Left renal pelvis (tissue), 4 donors: ENCODE results near the gene RIT1. TPM values are rescaled to one million over a fixed set of nuclear protein-coding genes. Genes with fewer than 3 reads are reported as not detected.
"Not testable (repeated sequence)": the region's sequence is repeated elsewhere in the genome, so short reads cannot be mapped to it uniquely, and the experiment has no call there.

Experiments used
- DNase-seq, 4 donors: peaks; one replicate each; pipeline ENCODE4 v3.0.0-alpha.2; 2013; ENCODE audit warnings: low read depth in 4 of 4, low spot score in 3 of 4
- polyA plus RNA-seq, 4 donors: library from polyadenylated mRNA; unstranded; fragments of 120-200 nt; gene quantifications; one replicate each; pipeline ENCODE4 v1.2.1, GENCODE V29; 2013; ENCODE audit not compliant: insufficient read length in 4 of 4

Gene RIT1
- polyA plus RNA-seq, 4 donors: 28.8 to 52.5 (median 47.8) TPM

DNA sequence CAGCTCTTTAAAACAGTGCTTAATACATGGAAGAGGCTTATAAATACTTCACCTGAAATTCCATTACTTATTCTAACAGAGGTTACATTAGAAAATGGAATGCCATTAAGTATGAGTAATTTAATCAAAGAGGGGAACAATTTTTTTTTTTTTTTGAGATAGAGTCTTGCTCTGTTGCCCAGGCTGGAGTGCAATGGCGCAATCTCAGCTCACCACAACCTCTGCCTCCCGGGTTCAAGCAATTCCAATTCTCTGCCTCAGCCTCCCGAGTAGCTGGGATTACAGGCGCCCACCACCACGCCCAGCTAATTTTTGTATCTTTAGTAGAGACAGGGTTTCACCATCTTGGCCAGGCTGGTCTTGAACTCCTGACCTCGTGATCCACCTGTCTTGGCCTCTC, 15.5 kb downstream of the RIT1 start:
- not testable (repeated sequence) for DNase-seq

DNA sequence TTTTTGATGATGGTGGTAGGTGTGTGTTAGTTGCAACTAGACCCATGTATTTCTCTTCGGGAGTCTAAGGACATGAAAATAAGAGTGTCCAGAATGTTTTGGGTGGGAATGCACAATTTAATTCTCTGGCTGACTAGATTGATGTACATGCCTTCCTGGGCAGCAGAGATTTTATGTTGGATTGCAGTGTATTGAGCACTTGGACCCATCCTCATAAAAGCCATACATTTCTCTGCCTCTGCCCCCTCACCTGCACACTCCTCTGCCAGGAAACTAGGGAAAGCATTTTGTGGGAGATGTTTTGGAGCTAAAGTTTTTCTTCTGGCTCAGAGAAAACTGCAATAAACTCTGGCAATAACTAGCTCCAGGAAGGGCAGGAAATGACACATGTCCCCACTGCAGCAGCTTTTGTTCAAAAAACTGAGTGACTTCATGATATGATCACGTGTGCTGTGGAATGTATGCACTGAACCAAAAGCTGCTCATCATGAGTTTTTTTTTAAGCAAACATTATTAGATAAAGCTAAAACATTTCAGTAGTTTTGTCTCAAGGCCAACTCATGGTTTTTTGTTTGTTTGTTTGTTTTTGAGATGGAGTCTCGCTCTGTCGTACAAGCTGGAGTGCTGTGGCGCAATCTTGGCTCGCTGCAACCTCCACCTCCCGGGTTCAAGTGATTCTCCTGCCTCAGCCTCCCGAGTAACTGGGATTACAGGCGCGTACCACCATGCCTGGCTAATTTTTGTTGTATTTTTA, 17.6 kb downstream of the RIT1 start:
- no peak for DNase-seq

- no peak for DNase-seq
Observed at GRCh38 chr1:155892796-155893195, 18.4 kb downstream of the RIT1 start.

DNA sequence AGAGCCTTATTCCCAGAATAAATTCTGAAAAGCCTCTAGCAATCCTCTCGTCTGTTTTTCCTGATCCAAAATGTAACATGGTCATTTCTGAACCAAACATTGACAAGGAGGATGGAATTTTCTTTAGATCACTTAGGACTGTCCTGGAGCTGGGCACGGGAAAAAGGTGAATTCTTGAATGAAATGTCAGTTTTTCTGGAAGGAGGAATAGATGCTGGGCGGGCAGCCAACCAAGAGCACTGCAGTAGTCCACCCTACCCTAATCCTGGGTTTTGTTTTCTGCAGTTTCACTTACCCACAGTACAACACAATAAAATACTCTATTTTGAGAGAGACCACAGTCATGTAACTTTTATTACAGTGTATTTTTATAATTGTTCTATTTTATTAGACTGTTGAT, 20.9 kb downstream of the RIT1 start:
- DNase-seq: no peak

DNA sequence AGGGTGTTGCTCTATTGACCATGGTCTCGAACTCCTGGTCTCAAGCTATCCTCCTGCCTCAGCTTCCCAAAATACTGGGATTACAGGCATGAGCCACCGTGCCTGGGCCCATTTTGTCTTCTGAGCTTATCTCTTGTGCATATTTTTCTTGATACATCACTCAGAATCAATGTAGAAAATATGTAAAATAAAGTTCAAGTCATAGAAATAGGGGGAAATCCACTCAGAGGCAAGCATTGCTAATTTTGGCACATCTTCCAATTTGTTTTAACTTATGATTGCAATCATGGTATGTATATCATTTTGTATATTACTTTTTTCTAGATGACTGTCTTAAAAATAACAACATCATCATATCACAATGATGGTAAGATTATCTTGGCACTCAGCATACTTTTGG, 21.6 kb downstream of the RIT1 start:
- no peak for DNase-seq

GRCh38 chr1:155888481-155888880, 22.7 kb downstream of the RIT1 start:
- DNase-seq: no peak

DNA sequence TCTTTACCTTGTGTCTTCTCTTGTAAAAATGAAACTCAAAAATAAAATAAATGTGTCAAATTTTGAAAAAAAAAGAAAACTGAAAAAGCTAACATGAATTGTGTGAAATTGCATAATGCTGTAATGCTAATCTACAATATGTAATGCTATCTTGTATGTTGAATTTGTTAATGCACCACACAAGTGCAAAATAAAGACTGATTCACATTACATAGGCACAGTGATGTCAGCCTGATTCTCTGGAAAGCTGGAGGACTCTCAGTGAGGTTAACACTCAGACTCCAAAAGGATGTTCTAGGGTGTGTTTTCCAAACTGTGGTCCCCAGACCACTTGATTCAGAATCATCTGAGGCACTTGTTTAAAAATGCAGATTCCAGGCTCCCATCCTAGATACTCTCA, 26.2 kb downstream of the RIT1 start:
- DNase-seq: no peak

GRCh38 chr1:155884031-155884960, 26.9 kb downstream of the RIT1 start:
- DNase-seq: no peak

DNA sequence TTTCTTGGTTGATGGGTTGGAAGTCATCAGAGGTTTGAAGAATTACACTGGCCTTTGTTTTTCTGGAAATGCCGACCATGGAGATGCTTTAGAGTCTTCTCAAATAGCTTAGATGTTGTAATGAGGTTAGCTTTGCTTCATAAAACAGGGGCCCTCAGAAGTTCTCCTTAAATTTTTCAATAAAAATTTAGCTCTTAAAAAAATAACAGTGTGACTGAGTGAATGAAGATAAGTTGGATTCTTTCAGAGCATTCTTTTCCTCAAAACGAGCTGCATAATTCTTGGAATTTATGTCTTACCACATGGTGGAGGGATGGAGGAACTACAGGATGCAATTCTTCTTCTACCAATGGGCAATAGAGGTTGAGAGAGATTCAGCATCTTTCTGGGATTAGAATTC, 28.4 kb downstream of the RIT1 start:
- DNase-seq: no peak

DNA sequence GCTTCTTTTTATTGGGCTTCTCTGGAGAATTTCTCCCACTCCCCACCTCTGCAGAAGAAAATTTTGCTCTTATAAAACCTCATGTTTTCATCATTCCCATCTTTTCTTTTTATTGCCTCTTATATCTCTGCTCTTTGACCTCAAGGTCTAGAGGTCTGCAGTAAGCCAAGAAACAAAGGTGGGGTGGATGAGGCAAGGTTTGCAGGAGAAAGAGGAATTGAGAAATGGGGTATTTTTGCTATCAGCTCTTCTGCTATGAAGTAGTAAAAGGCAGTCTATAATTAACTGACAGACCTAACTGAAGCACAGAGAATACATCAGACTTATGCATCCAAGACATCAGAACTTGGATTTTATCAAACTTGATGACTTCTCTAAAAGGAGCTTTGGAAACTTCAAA, 28.9 kb downstream of the RIT1 start:
- DNase-seq: no peak

- DNase-seq: no peak
Observed at GRCh38 chr1:155880950-155881349, 30.2 kb downstream of the RIT1 start.

GRCh38 chr1:155880251-155880650, 30.9 kb downstream of the RIT1 start:
- no peak for DNase-seq

DNA sequence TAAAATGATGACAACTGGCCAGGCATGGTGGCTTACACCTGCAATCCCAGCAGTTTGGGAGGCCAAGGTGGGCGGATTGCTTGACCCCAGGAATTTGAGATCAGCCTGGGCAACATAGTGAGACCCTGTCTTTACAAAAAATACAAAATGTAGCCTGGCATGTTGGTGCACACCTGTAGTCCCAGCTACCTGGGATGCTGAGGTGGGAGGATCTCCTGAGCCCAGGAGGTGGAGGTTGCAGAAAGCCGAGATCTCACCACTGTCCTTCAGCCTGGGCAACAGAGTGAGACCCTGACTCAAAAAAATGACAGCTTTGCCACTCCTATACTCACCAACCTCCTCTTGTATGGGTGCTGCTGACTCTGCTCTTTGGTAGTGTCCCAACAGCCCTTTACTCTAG, 33.2 kb downstream of the RIT1 start:
- DNase-seq: no peak

- DNase-seq: no peak
Observed at GRCh38 chr1:155873860-155874259, 37.3 kb downstream of the RIT1 start.

DNA sequence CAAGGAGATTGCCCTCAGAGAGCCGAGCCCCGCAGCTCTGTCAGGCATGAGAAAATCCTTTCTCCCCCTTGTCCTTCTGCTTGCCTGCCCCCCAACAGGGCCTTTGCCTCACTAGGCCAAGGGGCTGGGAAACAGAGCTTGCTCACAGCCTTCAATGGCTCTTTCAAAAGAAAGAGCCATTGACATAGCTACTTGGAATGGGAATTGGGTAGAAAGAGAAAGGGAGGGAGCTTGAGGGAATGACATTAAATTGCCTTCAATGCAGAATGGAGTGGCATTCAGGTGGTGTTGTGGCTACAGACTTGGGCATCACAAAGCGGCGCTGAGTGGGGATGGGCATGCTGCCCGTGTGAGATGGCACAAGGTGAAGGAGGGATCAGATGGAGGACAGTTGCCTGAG, 38.6 kb downstream of the RIT1 start:
- DNase-seq: no peak

GRCh38 chr1:155871390-155871789, 39.8 kb downstream of the RIT1 start:
- no peak for DNase-seq

- DNase-seq: no peak
Observed at GRCh38 chr1:155867766-155868165, 43.4 kb downstream of the RIT1 start.

DNA sequence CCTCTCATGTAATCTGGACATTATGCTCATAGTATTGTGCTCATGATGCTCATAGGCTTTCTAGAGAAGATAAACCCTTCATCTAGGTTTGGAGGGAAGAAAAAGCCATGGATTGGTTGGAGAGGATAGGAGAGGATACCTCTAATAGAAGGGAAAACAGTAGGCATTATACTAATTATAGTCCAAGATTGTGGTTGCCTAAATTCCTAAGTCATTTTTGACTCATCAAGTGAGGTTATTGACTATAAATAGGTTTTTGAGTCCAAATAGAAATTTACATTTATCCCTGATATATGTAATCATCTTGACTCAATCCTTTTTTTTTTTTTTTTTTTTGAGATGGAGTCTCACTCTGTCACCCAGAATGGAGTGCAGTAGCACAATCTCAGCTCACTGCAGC, 46.8 kb downstream of the RIT1 start:
- DNase-seq: no peak

GRCh38 chr1:155861896-155862295, 49.3 kb downstream of the RIT1 start:
- DNase-seq: no peak

GRCh38 chr1:155860970-155861510, 50.1 kb downstream of the RIT1 start:
- no peak for DNase-seq
